Subcutaneous adipose tissue (tissue), 4 donors: ENCODE data around the gene GLIPR1. TPM values are rescaled to one million over a fixed set of nuclear protein-coding genes. Genes with fewer than 3 reads are reported as not detected.

Experiments
- total RNA-seq, 4 donors: library from RNA; depleted of rRNA; stranded (reverse); fragments of >200 nt; gene quantifications; one replicate each; pipeline ENCODE4 v1.1.0, GENCODE V29; 2016
- TF ChIP-seq, protein P1 (sequence below): fragments of 450-650 bp; IDR thresholded peaks from one replicate; pipeline ENCODE4 v1.5.1; 2016; ENCODE audit warnings: low read depth, mild to moderate bottlenecking, control low read depth, antibody characterized with exemption, moderate library complexity

GLIPR1 gene
- total RNA-seq, 4 donors from 2014 or later, result 8.9 to 82.6 (median 24.2) TPM

DNA sequence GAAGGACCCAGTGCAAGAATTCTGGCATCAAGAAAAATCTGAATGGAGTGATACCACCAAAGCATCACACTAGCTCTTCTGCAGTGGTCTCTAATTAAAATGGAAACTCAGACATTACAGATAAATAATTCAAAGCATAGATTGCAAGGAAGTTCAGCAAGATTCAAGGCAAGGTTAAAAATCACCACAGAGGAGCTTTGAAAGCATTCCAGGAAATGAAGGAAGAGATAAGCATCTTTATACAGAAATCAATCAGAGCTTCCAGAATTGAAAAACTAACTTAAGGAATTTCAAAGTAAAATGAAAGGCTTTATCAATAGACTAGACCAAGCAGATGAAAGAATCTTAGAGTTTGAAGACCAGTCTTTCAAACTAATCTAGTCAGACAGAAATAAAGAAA is 20.4 kb upstream of the GLIPR1 start:
- TF ChIP-seq, protein P1, sequence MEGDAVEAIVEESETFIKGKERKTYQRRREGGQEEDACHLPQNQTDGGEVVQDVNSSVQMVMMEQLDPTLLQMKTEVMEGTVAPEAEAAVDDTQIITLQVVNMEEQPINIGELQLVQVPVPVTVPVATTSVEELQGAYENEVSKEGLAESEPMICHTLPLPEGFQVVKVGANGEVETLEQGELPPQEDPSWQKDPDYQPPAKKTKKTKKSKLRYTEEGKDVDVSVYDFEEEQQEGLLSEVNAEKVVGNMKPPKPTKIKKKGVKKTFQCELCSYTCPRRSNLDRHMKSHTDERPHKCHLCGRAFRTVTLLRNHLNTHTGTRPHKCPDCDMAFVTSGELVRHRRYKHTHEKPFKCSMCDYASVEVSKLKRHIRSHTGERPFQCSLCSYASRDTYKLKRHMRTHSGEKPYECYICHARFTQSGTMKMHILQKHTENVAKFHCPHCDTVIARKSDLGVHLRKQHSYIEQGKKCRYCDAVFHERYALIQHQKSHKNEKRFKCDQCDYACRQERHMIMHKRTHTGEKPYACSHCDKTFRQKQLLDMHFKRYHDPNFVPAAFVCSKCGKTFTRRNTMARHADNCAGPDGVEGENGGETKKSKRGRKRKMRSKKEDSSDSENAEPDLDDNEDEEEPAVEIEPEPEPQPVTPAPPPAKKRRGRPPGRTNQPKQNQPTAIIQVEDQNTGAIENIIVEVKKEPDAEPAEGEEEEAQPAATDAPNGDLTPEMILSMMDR, result no peak

DNA sequence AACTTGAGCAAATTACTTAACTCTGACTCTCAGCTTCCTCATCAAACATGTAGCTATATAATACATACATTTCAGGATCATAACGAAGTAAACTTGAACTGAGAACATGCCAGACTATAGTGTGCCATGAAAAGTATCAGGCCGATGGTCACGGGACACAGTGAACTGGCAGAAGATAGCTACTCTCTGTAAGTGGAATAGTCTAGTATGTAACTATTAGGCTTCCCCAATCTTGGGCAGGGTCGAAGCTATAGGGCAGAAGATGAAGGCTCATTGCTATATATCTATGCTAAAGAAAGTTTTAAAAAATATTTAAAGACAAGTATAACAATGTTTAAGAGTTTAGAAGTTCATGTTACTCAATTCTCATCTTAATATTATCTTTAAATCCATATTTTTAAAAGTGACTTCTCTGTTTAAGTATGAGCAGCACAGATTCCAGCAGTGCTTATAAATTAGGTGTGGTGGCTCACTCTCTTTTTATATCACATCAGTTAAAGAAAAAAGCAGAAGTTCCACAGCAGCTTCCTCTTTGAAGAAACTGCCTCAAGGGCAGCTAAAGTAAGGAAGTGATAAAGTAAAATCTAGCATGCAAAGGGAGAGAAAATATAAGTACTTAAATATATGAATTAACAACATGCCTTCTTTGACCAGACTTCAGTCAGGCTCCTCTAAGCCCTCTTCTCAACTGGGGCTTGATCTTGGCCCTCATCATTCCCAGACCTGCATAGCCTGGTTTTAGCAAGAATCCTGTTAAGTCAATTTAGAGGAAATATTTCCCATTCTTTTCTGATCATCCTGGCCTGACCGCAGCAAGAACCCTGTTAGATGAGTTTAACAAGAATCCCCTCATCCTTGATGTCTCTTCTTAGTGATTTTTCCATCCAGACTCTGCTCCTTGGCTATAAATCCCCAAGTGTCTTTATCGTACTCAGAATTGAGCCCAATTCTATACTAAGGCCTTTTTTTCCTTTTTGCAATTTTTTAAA is 8.4 kb upstream of the GLIPR1 start:
- TF ChIP-seq, protein P1, result no peak

DNA sequence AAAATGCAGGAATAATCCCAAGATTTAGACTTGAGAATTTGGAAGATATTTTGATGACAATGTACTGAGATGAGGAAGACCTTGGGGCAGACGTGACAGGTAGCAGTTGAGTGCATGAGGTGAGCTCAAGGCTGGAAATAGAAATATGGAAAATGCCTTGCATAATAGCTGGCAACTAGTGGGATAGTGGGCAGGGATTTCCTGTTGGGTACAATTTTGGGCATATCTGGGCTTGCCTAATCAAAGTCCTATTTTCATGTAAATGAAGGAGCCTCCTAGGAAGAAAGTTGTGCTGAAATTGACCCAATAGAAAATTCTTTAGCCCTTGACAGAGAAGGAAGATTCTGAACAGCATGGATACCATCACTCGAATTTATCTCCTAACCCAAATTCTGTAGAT is 6.4 kb upstream of the GLIPR1 start:
- TF ChIP-seq, protein P1, result no peak

DNA sequence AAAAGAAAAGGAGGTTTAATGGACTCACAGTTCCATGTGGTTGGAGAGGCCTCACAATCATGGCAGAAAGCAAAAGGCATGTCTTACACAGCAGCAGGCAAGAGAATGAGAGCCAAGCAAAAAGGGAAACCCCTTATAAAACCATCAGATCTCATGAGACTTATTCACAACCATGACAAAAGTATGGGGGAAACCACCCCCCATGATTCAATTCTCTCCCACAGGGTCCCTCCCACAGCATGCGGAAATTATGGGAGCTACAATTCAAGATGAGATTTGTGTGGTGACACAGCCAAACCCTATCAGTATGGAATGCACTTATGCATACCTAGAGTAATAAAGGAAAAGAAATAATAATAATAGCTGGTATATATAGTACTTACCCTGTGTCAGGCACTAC is 4.5 kb upstream of the GLIPR1 start:
- TF ChIP-seq, protein P1, result no peak

DNA sequence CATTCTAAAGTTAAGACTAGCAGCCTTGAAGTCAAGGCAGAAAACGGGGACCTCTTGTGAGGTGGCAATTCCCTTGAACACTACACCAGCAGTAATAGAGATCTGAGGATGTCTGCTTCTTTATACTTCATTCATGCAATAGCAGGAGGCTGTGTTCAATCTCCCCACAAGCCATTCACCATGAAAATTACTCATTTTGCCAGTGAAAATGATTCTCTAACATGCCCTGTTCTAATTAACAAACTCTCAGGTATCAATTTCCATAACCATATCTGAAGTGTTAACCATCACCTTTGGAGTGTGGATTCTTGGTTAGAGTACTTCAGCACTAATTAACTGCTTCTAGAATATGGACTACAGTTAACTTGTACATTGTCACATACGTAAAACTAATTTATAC is 3.4 kb upstream of the GLIPR1 start:
- TF ChIP-seq, protein P1, result no peak

DNA sequence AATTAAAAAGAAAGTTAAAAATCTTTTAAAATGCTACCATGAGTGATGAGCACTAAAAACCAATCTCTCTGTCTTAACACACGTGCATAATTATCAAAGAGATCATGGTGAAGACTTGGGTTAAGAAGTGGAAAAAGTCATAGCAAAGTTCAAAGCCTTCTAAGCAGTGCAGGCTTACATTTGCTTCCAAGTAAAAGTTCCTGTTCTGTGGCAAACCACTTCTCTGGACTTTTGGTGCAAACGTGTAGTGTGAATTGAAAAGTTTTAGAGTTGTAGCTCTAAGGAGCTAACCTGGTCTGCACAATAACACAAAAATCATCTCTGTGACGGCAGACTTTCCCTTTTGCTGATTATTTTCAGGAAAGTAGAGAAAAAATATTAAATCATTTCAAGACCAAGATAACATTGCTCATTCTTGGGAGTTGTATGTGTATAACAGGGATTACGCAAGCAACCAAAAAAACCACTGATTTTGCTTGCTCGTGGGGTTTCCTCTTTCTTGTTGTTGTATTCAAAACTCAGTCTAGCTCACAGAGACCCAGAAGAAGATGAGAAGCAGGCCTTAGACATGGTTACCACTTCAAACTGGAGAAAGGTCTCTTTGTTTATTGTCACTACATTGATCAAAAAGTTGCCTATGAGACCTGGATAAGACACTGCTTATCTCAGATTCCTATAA is 2.3 kb upstream of the GLIPR1 start:
- TF ChIP-seq, protein P1, result no peak

DNA sequence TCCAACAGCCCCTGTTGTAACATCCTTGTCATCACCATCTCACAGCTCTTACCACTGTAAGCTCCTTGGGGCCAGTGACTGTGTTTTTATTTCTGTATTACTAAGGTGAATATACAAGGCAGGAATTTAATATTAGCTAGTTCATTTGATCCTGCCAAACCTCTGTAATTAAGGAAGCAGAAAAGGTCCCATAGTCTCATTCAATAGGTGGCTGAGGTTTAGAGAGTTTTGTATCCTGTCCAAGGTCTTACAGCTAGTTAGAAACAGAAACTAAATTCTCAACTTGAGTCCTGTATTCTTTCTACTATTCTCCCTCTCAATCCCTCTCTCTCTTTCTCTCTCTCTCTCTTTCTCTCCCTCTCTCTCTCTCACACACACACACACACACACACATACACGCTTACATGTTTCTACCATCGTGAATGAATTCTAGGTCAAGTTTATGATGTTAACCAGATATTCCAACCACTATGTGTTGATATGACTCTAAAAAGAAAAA is 543 bp upstream of the GLIPR1 start:
- TF ChIP-seq, protein P1, result no peak
